CD1c-positive myeloid dendritic cell (primary cell): Measurements from ENCODE around the gene MAP3K19.
"Not testable (repeated sequence)": the region's sequence is repeated elsewhere in the genome, so short reads cannot be mapped to it uniquely, and the experiment has no call there.

Experiments
- DNase-seq: peaks from one replicate; pipeline ENCODE4 v3.0.0-alpha.2; 2016; ENCODE audit errors: extremely low spot score

The MAP3K19 gene

GRCh38 chr2:134985061-134985460, 62.2 kb downstream of the MAP3K19 start:
- no peak for DNase-seq

GRCh38 chr2:134982603-134983002, 64.6 kb downstream of the MAP3K19 start:
- no peak for DNase-seq

- DNase-seq, result no peak
Observed at GRCh38 chr2:134980639-134981038, 66.6 kb downstream of the MAP3K19 start.

DNA sequence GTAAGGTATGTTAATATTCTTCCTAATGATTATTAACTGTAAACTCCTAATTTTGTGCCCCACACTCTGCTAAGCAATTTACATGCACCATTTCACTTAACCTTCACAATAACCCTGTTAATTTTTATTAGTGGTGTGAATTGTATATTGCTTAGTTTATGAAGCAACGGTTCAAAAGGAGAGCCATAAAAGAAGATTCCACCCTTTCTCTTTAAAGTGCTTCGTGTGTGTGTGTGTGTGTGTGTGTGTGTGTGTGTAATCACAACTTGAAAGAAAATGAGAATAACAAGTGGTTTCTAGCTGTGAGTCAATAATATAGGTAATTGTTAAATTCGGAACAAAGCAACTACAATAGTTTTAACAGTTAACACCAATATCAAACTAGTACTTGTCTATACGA, 68.0 kb downstream of the MAP3K19 start:
- DNase-seq, result no peak

- not testable (repeated sequence) for DNase-seq
Observed at GRCh38 chr2:134977104-134977503, 70.1 kb downstream of the MAP3K19 start.

- DNase-seq, result no peak
Observed at GRCh38 chr2:134976074-134976702, 71.1 kb downstream of the MAP3K19 start.

GRCh38 chr2:134975281-134976009, 71.8 kb downstream of the MAP3K19 start:
- no peak for DNase-seq

DNA sequence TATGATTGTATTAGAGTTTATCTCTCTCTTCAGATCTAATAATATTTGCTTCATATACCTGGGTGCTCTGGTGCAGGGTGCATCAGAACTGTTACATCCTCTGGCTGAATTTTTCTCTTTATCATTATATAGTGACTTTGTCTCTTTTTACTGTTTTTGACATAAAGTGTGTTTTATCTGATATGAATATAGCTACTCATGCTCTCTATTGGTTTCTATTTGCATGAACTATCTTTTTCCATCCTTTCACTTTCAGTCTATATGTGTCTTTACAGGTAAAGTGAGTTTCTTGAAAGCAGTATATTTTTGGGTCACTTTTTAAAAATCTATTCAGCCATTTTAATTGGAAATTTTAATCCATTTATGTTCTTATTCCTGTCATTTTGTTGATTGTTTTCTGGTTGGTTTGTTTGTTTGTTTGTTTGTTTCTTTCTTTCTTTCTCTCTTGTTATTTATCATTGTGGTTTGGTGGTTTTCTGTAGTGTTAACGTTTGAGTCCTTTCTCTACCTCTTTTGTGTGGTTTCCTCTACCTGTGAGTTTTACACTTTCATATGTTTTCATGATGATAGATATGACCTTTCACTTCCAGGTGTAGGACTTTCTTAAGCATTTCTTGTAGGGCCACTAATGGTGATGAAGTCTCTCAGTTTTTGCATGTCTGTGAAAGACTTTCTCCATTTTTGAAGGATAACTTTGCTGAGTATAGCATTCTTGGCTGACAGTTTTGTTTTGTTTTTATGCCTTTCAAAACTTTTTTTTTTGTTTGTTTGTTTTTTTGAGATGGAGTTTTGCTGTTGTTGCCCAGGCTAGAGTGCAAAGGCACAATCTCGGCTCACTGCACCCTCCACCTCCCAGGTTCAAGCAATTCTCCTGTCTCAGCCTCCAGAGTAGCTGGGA, 73.8 kb downstream of the MAP3K19 start:
- no peak for DNase-seq

GRCh38 chr2:134967166-134967565, 80.1 kb downstream of the MAP3K19 start:
- DNase-seq, result not testable (repeated sequence)

GRCh38 chr2:134957477-134957876, 89.8 kb downstream of the MAP3K19 start:
- no peak for DNase-seq

DNA sequence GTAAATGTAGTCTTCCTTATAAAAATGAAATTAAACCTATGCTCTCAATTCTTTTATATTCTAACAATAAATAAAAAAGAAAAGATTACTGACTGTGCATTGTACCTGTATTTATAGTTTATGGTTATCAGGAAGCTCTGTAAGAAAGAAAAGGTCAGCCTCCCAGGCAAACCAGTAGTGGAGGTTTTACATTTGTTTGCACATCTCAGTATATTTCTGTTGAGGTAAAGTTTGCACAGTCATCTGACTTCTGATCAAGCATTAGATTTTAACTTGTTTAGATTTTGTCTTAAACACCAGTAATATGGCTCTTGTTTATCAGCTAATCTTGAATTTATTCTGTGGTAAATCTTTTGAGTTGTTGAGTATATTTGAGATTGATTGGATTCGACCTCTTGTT, 91.5 kb downstream of the MAP3K19 start:
- DNase-seq, result no peak

GRCh38 chr2:134954065-134954464, 93.2 kb downstream of the MAP3K19 start:
- peak; percentile 56 for DNase-seq

GRCh38 chr2:134952608-134953007, 94.6 kb downstream of the MAP3K19 start:
- no peak for DNase-seq

GRCh38 chr2:134950886-134951285, 96.4 kb downstream of the MAP3K19 start:
- DNase-seq, result no peak

GRCh38 chr2:134949981-134950708, 97.1 kb downstream of the MAP3K19 start:
- no peak for DNase-seq

DNA sequence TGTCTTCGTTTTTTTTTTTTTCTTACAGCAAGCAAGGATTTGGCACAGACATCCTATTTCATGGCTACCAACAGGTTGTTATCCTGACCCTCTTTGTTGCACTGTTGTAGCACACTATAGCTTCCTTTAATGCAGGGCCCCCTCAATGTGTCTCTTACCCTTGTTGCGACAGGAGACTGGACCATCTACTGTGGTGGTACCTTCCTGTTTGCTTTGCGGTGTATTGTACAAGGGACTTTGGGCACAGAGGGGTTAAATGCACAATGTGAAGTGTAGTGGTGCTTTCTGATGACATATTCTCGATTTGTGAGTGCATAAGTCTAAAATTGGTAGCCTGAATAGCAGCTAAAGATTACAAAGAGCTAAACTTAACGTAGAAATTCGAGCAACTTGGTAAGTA, 101.2 kb downstream of the MAP3K19 start:
- DNase-seq, result no peak

- DNase-seq, result no peak
Observed at GRCh38 chr2:134944975-134945374, 102.3 kb downstream of the MAP3K19 start.

DNA sequence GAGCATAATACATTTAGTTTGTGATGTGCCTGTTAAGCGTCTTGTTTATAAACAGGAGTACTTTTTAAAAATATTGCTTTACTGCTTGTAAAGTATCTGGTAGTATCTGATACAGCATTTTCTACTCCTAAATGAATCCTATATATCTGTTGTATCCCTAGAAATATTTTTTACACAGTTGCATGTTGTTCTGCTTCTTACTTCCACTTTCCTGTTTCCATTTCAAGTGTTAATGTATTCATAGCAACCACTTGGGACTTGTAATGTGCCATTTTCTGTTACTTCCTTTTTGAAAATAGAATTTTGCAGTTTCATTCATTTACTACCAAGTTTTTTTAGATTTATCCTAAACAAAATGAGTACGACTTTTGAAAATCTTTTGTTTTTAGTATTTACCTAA, 103.7 kb downstream of the MAP3K19 start:
- peak; percentile 72 for DNase-seq

GRCh38 chr2:134936691-134937090, 110.6 kb downstream of the MAP3K19 start:
- DNase-seq, result no peak

GRCh38 chr2:134934641-134935040, 112.6 kb downstream of the MAP3K19 start:
- DNase-seq, result no peak

DNA sequence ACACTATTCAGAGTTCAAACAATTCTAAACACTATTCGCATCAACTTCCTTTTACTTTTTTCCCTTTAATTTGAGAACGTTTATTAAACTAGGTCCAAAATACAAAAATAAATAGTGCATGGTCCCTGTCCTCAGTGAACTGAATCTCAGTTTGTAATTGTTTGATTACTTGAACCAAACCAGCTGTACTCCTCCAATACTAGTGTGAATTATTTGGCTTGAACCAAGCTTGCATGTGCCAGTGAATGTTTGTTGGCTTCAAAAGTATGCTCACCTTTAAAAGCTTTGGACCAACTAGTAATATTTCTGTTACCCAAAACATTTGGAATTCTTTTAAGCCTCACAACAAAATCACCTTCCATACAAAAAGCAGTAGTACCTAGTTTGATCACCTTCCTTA, 113.1 kb downstream of the MAP3K19 start:
- DNase-seq, result no peak

DNA sequence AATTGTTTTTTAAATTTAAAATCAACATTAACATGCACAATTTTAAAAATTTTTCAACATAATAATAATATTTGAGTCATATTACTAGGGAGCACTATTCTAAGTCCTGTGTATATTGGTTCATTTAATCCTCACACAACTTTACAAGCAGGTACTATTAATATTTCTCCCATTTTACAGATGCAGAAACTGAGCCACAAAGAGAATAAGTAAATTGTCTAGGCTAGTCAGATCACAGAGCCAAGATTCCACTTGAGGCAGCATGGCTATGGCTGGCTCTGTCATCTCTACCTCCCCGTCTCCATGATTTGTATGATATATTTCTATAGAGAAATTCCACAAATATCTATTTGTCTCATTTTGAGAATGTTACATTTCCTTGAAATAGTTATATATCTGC, 113.5 kb downstream of the MAP3K19 start:
- no peak for DNase-seq
